ENCODE data around the gene NPC1L1. TPM values are rescaled to one million over a fixed set of nuclear protein-coding genes. Genes with fewer than 3 reads are reported as not detected.

NPC1L1 gene
- total RNA-seq, 1 experiment from 2014 or later = 0.15 TPM

DNA sequence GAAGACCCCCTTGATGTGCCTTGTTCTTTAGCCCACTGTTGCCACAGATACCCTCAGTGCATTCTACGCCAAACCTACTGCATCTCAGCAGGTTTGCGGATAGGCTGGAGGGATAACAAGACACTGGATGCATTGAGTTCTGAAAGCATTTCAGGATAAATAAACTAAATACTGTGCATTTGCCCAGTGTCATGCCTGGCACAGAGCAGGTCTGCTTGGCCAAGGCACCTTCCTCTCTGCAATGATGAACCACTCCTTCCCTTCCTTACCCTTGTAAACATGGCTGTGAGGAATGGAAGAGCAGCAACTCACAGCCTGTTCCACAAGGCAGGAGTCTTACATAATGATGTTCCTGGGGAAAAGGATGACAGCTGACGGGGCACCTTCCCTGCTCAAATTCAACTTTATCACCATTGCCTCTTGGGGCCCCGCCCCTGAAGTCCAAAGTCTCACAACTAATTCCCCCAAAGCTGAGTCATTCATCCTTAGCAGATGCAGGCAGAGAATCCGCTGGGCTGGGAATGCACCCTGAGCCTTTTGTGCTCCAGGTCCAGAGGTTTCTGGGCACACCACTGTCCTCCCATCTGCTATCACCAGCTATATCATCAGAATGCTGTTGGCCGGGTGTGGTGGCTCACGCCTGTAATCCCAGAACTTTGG is 21.0 kb upstream of the NPC1L1 start:
- peak overlapping the region; percentile 66 for H3K4me2 ChIP-seq (ENCODE audit: low read length)
- H3K27ac ChIP-seq (ENCODE audit: low read depth, low read length) = peak overlapping the region; percentile 11; the same call in 1 of the 2 replicates
- POLR2A ChIA-PET = interaction anchor here (0.6 kb wide), 1 partner anchor 244 kb away, joined by 3 read pairs; no protein-coding TSS in a partner anchor
- H3K9me3 ChIP-seq (ENCODE audit: control insufficient read depth in 1 of 2, insufficient read depth in 1 of 2, low read depth in 1 of 2, low read length in 2 of 2) = no peaks in the 10 kb centered on the region
- no peak overlapping the region for H2AFZ ChIP-seq (ENCODE audit: low read depth, low read length, poor library complexity, severe bottlenecking)
- DNase-seq (ENCODE audit: low read depth, low spot score) (no peak), ATAC-seq (peak; percentile 57)
- H3K4me1 ChIP-seq (ENCODE audit: control insufficient read depth in 1 of 2, insufficient read depth in 2 of 2, low read length in 2 of 2) = peaks cover 11 to 26% of the 10 kb centered on the region in 2 experiments
- no peaks in the 10 kb centered on the region for H3K9me2 ChIP-seq (ENCODE audit: insufficient read depth)
- H4K20me1 ChIP-seq (ENCODE audit: insufficient read depth) = peaks cover 7% of the 10 kb centered on the region; the same call in 1 of the 2 replicates
- RAD21 ChIA-PET (ENCODE audit: low non-redundant PET in 1 of 2, low total read pairs in 2 of 2, uncharacterized antibody in 2 of 2, unreplicated experiment in 2 of 2) = no interaction called here
- peaks cover 17 to 22% of the 10 kb centered on the region in 2 experiments; a peak in 3 of 4 replicates for H3K36me3 ChIP-seq (ENCODE audit: control insufficient read depth in 1 of 2, insufficient read depth in 2 of 2, low read length in 2 of 2)
- intact Hi-C loops (cut with micrococcal nuclease) = no loop called here
- TF ChIP-seq ZNF274 (IDR thresholded peaks at IDR 0.05; ENCODE audit: low read depth, low read length) (no peak), RAD21 (IDR thresholded peaks at IDR 0.05; ENCODE audit: low read depth) (no peak), ZFX (IDR thresholded peaks at IDR 0.05) (no peak), SP1 (IDR thresholded peaks at IDR 0.05; ENCODE audit: low read depth) (no peak), FOSL1 (IDR thresholded peaks at IDR 0.05; ENCODE audit: low read depth) (peak; percentile 37), JUND (IDR thresholded peaks at IDR 0.05) (peak; percentile 44), EZH2phosphoT487 (IDR thresholded peaks at IDR 0.05; ENCODE audit: borderline replicate concordance) (no peak)
- peak overlapping the region in 1 of 2 experiments; percentile 36; a peak in 2 of 4 replicates for H3K4me3 ChIP-seq (replicated peaks in 1 of 2; ENCODE audit: low read depth in 1 of 2, low read length in 2 of 2)
- H3K79me2 ChIP-seq (ENCODE audit: insufficient read depth, low read length) = peaks cover 7% of the 10 kb centered on the region
- CTCF ChIA-PET = interaction anchor here (1.7 kb wide), 2 partner anchors 11 to 28 kb away, joined by 3 read pairs; partner anchors contain the start of gene DDX56
- H3K9ac ChIP-seq (ENCODE audit: low read length) = 0 out of 2 replicates have a peak overlapping the region, but pooled peaks have one; percentile 28
- BruUV-seq (replicated peaks) = no TSS peak
- no peaks in the 10 kb centered on the region for H3K27me3 ChIP-seq (ENCODE audit: insufficient read depth, low read length)

DNA sequence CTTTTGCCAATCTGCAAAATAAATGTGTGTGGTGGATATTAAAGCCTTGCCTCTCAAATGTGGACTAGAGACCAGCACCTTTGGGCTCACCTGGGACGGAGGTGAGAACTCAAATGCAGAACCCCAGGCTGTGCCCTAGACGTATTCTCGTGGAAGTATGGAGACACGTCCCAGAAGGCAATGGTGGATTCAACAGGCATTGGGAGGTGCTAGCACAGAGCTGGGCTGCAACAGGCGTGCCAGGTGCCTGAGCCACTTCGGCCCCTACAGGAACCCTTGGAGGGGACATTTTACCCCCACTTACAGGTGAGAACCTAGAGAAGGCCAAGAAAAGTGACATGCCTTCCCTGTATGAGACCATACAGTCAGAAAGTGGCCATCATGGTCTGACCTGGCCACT is 20.4 kb upstream of the NPC1L1 start:
- Histone ChIP-seq H3K9me2 (ENCODE audit: insufficient read depth) (no peaks in the 10 kb centered on the region), H3K4me1 (ENCODE audit: control insufficient read depth in 1 of 2, insufficient read depth in 2 of 2, low read length in 2 of 2) (peaks cover 11 to 26% of the 10 kb centered on the region in 2 experiments), H3K4me2 (ENCODE audit: low read length) (peak overlapping the region; percentile 66; the same call in 1 of the 2 replicates), H3K27me3 (ENCODE audit: insufficient read depth, low read length) (no peaks in the 10 kb centered on the region), H4K20me1 (ENCODE audit: insufficient read depth) (peaks cover 7% of the 10 kb centered on the region; the same call in 1 of the 2 replicates), H3K36me3 (ENCODE audit: control insufficient read depth in 1 of 2, insufficient read depth in 2 of 2, low read length in 2 of 2) (peaks cover 12 to 18% of the 10 kb centered on the region in 2 experiments; a peak in 3 of 4 replicates), H3K9me3 (ENCODE audit: control insufficient read depth in 1 of 2, insufficient read depth in 1 of 2, low read depth in 1 of 2, low read length in 2 of 2) (no peaks in the 10 kb centered on the region), H3K4me3 (replicated peaks in 1 of 2; ENCODE audit: low read depth in 1 of 2, low read length in 2 of 2) (no peak overlapping the region), H3K9ac (ENCODE audit: low read length) (no peak overlapping the region), H3K27ac (ENCODE audit: low read depth, low read length) (no peak overlapping the region), H3K79me2 (ENCODE audit: insufficient read depth, low read length) (peaks cover 7% of the 10 kb centered on the region), H2AFZ (ENCODE audit: low read depth, low read length, poor library complexity, severe bottlenecking) (no peak overlapping the region)
- CTCF ChIA-PET = interaction anchor here (1.7 kb wide), 2 partner anchors 12 to 27 kb away, joined by 3 read pairs; partner anchors contain the start of gene DDX56
- POLR2A ChIA-PET = no interaction called here
- BruUV-seq (replicated peaks) = no TSS peak
- no peak for DNase-seq (ENCODE audit: low read depth, low spot score)
- TF ChIP-seq SP1 (IDR thresholded peaks at IDR 0.05; ENCODE audit: low read depth) (no peak), ZFX (IDR thresholded peaks at IDR 0.05) (no peak), CEBPB (IDR thresholded peaks at IDR 0.05; ENCODE audit: low read depth) (no peak), SIN3A (IDR thresholded peaks at IDR 0.05; ENCODE audit: low read depth) (no peak), TCF7L2 (IDR thresholded peaks at IDR 0.05; ENCODE audit: borderline replicate concordance, extremely low read depth, insufficient read depth, insufficient read length) (no peak)
- ATAC-seq = no peak
- intact Hi-C loops (cut with micrococcal nuclease) = no loop called here
- RAD21 ChIA-PET (ENCODE audit: low non-redundant PET in 1 of 2, low total read pairs in 2 of 2, uncharacterized antibody in 2 of 2, unreplicated experiment in 2 of 2) = interaction anchor here in 1 of 2 experiments (0.6 kb wide), 1 partner anchor 13 kb away, joined by 3 read pairs; no protein-coding TSS in a partner anchor

All from HCT116 (cell line).